Neuronal stem cell (in vitro differentiated cells): ENCODE data around the gene KIF6.

Experiments used
- DNase-seq: peaks from one replicate; pipeline ENCODE4 v3.0.0-alpha.2; 2013; ENCODE audit warnings: low spot score
- H2AFZ ChIP-seq: one replicate; pipeline ENCODE4 v1.6.1; 2013; ENCODE audit warnings: mild to moderate bottlenecking, low read length, inconsistent platforms
- H2AK5ac ChIP-seq: 2 replicates; pipeline ENCODE4 v1.6.1; 2013; ENCODE audit warnings: low read depth, mild to moderate bottlenecking, inconsistent platforms, low read length, moderate library complexity, mixed read lengths
- H2BK120ac ChIP-seq: 2 replicates; pipeline ENCODE4 v1.6.1; 2013; ENCODE audit warnings: low read depth, mild to moderate bottlenecking, inconsistent platforms, low read length, moderate library complexity, mixed read lengths
- H2BK12ac ChIP-seq: one replicate; pipeline ENCODE4 v1.6.1; 2013; ENCODE audit warnings: low read length, inconsistent platforms
- H2BK15ac ChIP-seq: 2 replicates; pipeline ENCODE4 v1.6.1; 2013; ENCODE audit warnings: mild to moderate bottlenecking, low read length, inconsistent platforms, mixed read lengths
- H2BK5ac ChIP-seq: one replicate; pipeline ENCODE4 v1.6.1; 2013; ENCODE audit warnings: inconsistent platforms, mild to moderate bottlenecking, low read length, moderate library complexity
- H3K14ac ChIP-seq: one replicate; pipeline ENCODE4 v1.6.1; 2013; ENCODE audit warnings: low read length, inconsistent platforms
- H3K18ac ChIP-seq: 2 replicates; pipeline ENCODE4 v1.6.1; 2013; ENCODE audit warnings: low read length, inconsistent platforms
- H3K23ac ChIP-seq: 2 replicates; pipeline ENCODE4 v1.6.1; 2013; ENCODE audit warnings: low read depth, mild to moderate bottlenecking, mixed read lengths, low read length, inconsistent platforms; ENCODE audit not compliant: poor library complexity
- H3K27ac ChIP-seq: replicated peaks from 3 replicates; pipeline ENCODE4 v1.5.1; 2013; ENCODE audit warnings: low read length, inconsistent platforms
- H3K27me3 ChIP-seq, 3 experiments: 2 replicates each; pipeline ENCODE4 v1.6.1; 2013; ENCODE audit warnings: low read length in 3 of 3, mild to moderate bottlenecking in 2 of 3, inconsistent platforms in 1 of 3, low read depth in 1 of 3, mixed read lengths in 1 of 3, moderate library complexity in 1 of 3; ENCODE audit not compliant: control insufficient read depth in 3 of 3, insufficient read depth in 3 of 3
- H3K36me3 ChIP-seq, 2 donors: replicated peaks in 1 of 2; 2 replicates each; pipeline ENCODE4 v1.6.1; 2013; ENCODE audit warnings: low read length in 2 of 2; ENCODE audit not compliant: control insufficient read depth in 2 of 2, insufficient read depth in 2 of 2
- H3K4ac ChIP-seq: 2 replicates; pipeline ENCODE4 v1.6.1; 2013; ENCODE audit warnings: inconsistent platforms, mild to moderate bottlenecking, low read length, moderate library complexity
- H3K4me1 ChIP-seq, 2 donors: 1 replicate in 1 of 2; 2 replicates in 1 of 2; pipeline ENCODE4 v1.6.1; 2013; ENCODE audit warnings: low read length in 2 of 2, low read depth in 1 of 2; ENCODE audit not compliant: control insufficient read depth in 2 of 2, insufficient read depth in 1 of 2
- H3K4me2 ChIP-seq: one replicate; pipeline ENCODE4 v1.6.1; 2013; ENCODE audit warnings: mild to moderate bottlenecking, low read length, inconsistent platforms; ENCODE audit not compliant: insufficient read depth, poor library complexity, severe bottlenecking
- H3K4me3 ChIP-seq, 2 donors: 2 replicates each; pipeline ENCODE4 v1.5.1; 2013; ENCODE audit warnings: low read length in 2 of 2, mild to moderate bottlenecking in 2 of 2, inconsistent platforms in 1 of 2, moderate library complexity in 1 of 2
- H3K79me1 ChIP-seq: one replicate; pipeline ENCODE4 v1.6.1; 2013; ENCODE audit warnings: low read depth, mild to moderate bottlenecking, inconsistent platforms, low read length, moderate library complexity
- H3K9ac ChIP-seq: one replicate; pipeline ENCODE4 v1.6.1; 2013; ENCODE audit warnings: mild to moderate bottlenecking, low read depth, low read length, inconsistent platforms; ENCODE audit not compliant: poor library complexity
- H3K9me3 ChIP-seq, 2 donors: replicated peaks in 1 of 2; 2 replicates each; pipeline versions ENCODE3 to v1.6.1; 2013; ENCODE audit warnings: low read length in 2 of 2, mild to moderate bottlenecking in 2 of 2, inconsistent platforms in 1 of 2, low read depth in 1 of 2, mixed read lengths in 1 of 2, moderate library complexity in 1 of 2; ENCODE audit not compliant: control insufficient read depth in 2 of 2, insufficient read depth in 1 of 2
- H4K8ac ChIP-seq: one replicate; pipeline ENCODE4 v1.6.1; 2013; ENCODE audit warnings: low read depth, mild to moderate bottlenecking, inconsistent platforms, low read length, moderate library complexity
- H4K91ac ChIP-seq: one replicate; pipeline ENCODE4 v1.6.1; 2013; ENCODE audit warnings: low read length, low read depth, mild to moderate bottlenecking, inconsistent platforms; ENCODE audit not compliant: poor library complexity
- WGBS, 2 donors: extraction: QIAGEN DNeasy Blood & Tissue Kit; methylation state at CpG; one replicate each; pipeline ENCODE4 v1.1.7; 2013; ENCODE audit warnings: missing lambda C conversion rate in 2 of 2, mixed read lengths in 1 of 2; ENCODE audit not compliant: insufficient read length in 2 of 2, insufficient replicate concordance in 1 of 2; ENCODE audit errors: extremely low coverage in 2 of 2; 5-methylcytosine and 5-hydroxymethylcytosine counted together

Gene KIF6

GRCh38 chr6:39665861-39666260 lies 59.3 kb downstream of the KIF6 start:
- Histone ChIP-seq H3K27ac (no peak overlapping the region), H3K79me1 (no peaks in the 10 kb centered on the region), H3K4me2 (no peak overlapping the region), H3K4me1 (peaks cover 0 to 5% of the 10 kb centered on the region in 2 donors), H3K36me3 (no peaks in the 10 kb centered on the region), H4K91ac (no peak overlapping the region), H2AFZ (no peak overlapping the region), H3K27me3 (no peaks in the 10 kb centered on the region), H4K8ac (no peak overlapping the region), H2BK5ac (no peak overlapping the region), H3K4ac (no peak overlapping the region), H2BK15ac (no peak overlapping the region), H3K14ac (no peak overlapping the region), H2AK5ac (no peak overlapping the region), H2BK12ac (no peak overlapping the region), H3K23ac (no peak overlapping the region), H3K9ac (no peak overlapping the region), H3K9me3 (no peaks in the 10 kb centered on the region), H2BK120ac (no peak overlapping the region), H3K4me3 (no peak overlapping the region), H3K18ac (no peak overlapping the region)
- no peak for DNase-seq
- WGBS, 2 donors = no CpG with 5 or more reads among the region's 1 CpG

- no peak overlapping the region for H3K18ac ChIP-seq
- no peak overlapping the region for H2BK15ac ChIP-seq
- no peak overlapping the region for H2AK5ac ChIP-seq
- no peak overlapping the region for H2AFZ ChIP-seq
- H4K8ac ChIP-seq = no peak overlapping the region
- no peak overlapping the region for H3K4me3 ChIP-seq
- H3K4ac ChIP-seq = no peak overlapping the region
- no peak overlapping the region for H3K27ac ChIP-seq
- no peak overlapping the region for H4K91ac ChIP-seq
- no peak overlapping the region for H2BK12ac ChIP-seq
- WGBS, 2 donors = no CpG with 5 or more reads among the region's 4 CpGs
- H2BK120ac ChIP-seq = no peak overlapping the region
- no peaks in the 10 kb centered on the region for H3K27me3 ChIP-seq
- peaks cover 0 to 3% of the 10 kb centered on the region in 2 donors for H3K4me1 ChIP-seq
- no peak overlapping the region for H3K14ac ChIP-seq
- no peaks in the 10 kb centered on the region for H3K9me3 ChIP-seq
- H3K23ac ChIP-seq = no peak overlapping the region
- H3K79me1 ChIP-seq = no peaks in the 10 kb centered on the region
- no peak overlapping the region for H3K9ac ChIP-seq
- H3K36me3 ChIP-seq = no peaks in the 10 kb centered on the region
- no peak overlapping the region for H2BK5ac ChIP-seq
- DNase-seq = no peak
- no peak overlapping the region for H3K4me2 ChIP-seq
Measured at GRCh38 chr6:39664173-39664572, 61.0 kb downstream of the KIF6 start.

- H4K8ac ChIP-seq = no peak overlapping the region
- no peak overlapping the region for H2BK120ac ChIP-seq
- no peaks in the 10 kb centered on the region for H3K36me3 ChIP-seq
- no peak overlapping the region for H3K27ac ChIP-seq
- no peak overlapping the region for H2AK5ac ChIP-seq
- no peaks in the 10 kb centered on the region for H3K79me1 ChIP-seq
- no CpG with 5 or more reads among the region's 2 CpGs for WGBS, 2 donors
- no peak overlapping the region for H3K4me2 ChIP-seq
- H3K4me3 ChIP-seq = no peak overlapping the region
- H3K4ac ChIP-seq = no peak overlapping the region
- no peak overlapping the region for H2BK5ac ChIP-seq
- H3K14ac ChIP-seq = no peak overlapping the region
- H2BK12ac ChIP-seq = no peak overlapping the region
- H2AFZ ChIP-seq = no peak overlapping the region
- no peaks in the 10 kb centered on the region for H3K27me3 ChIP-seq
- no peak overlapping the region for H4K91ac ChIP-seq
- H3K18ac ChIP-seq = no peak overlapping the region
- H3K23ac ChIP-seq = no peak overlapping the region
- no peaks in the 10 kb centered on the region for H3K9me3 ChIP-seq
- no peak overlapping the region for H3K9ac ChIP-seq
- H2BK15ac ChIP-seq = no peak overlapping the region
- DNase-seq = no peak
- H3K4me1 ChIP-seq = peaks cover 2 to 12% of the 10 kb centered on the region in 2 donors
Measured at GRCh38 chr6:39657355-39658135, 67.7 kb downstream of the KIF6 start.

GRCh38 chr6:39654121-39654520 lies 71.1 kb downstream of the KIF6 start:
- Histone ChIP-seq H3K9me3 (no peaks in the 10 kb centered on the region), H3K27me3 (no peaks in the 10 kb centered on the region), H3K23ac (no peak overlapping the region), H3K4me2 (no peak overlapping the region), H2BK12ac (no peak overlapping the region), H3K27ac (peak overlapping the region; percentile 66), H2AK5ac (no peak overlapping the region), H2AFZ (peak overlapping the region; percentile 56), H2BK5ac (no peak overlapping the region), H3K9ac (no peak overlapping the region), H3K4ac (no peak overlapping the region), H3K4me1 (peaks cover 6 to 12% of the 10 kb centered on the region in 2 donors), H4K8ac (no peak overlapping the region), H3K36me3 (no peaks in the 10 kb centered on the region), H3K79me1 (no peaks in the 10 kb centered on the region), H4K91ac (no peak overlapping the region), H2BK120ac (no peak overlapping the region), H3K18ac (no peak overlapping the region), H3K4me3 (no peak overlapping the region), H2BK15ac (no peak overlapping the region), H3K14ac (no peak overlapping the region)
- no peak for DNase-seq
- no CpG with 5 or more reads among the region's 1 CpG for WGBS, 2 donors
